SIG-M5 (cell line): ENCODE measurements around the gene EXOC1.
"Not testable (repeated sequence)": the region's sequence is repeated elsewhere in the genome, so short reads cannot be mapped to it uniquely, and the experiment has no call there.

Source experiments
- DNase-seq: peaks from one replicate; lab custom pipeline; 2025; lab: John Stamatoyannopoulos, UW

Gene EXOC1, protein sequence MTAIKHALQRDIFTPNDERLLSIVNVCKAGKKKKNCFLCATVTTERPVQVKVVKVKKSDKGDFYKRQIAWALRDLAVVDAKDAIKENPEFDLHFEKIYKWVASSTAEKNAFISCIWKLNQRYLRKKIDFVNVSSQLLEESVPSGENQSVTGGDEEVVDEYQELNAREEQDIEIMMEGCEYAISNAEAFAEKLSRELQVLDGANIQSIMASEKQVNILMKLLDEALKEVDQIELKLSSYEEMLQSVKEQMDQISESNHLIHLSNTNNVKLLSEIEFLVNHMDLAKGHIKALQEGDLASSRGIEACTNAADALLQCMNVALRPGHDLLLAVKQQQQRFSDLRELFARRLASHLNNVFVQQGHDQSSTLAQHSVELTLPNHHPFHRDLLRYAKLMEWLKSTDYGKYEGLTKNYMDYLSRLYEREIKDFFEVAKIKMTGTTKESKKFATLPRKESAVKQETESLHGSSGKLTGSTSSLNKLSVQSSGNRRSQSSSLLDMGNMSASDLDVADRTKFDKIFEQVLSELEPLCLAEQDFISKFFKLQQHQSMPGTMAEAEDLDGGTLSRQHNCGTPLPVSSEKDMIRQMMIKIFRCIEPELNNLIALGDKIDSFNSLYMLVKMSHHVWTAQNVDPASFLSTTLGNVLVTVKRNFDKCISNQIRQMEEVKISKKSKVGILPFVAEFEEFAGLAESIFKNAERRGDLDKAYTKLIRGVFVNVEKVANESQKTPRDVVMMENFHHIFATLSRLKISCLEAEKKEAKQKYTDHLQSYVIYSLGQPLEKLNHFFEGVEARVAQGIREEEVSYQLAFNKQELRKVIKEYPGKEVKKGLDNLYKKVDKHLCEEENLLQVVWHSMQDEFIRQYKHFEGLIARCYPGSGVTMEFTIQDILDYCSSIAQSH

DNA sequence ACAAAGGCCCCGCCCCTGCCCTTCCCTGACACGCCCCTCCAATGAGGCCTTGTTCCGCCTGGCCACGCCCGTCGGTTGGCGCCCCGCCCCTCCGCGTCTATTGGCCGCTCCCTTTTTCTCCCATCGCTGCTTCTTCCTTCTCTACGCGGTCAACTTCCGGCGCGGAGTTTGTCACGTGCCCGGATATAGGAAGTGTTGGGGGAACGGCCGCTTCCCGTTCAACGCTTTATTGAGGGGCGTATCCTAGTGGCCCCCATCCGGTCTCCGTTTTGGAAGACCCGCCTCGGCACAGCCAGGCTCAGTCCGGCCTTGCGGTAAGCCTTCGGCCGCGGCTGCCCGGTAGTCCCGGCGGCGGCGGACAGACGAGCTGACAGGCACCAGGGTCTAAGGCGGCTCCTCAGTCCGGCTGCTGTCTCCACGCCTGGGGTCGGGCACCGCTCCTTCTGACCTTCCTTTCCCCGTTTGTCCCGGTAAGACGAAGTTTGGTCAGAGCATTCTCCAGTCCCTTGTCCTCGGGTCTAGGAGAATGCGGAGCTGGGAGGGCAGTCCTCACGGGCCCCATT lies at the start of gene EXOC1:
EXOC1 (plus strand) TSS at position 165 of the 563 bp plus-strand sequence. CDS start 4,676 bp downstream, outside the sequence.
- peak; percentile 68 for DNase-seq

DNA sequence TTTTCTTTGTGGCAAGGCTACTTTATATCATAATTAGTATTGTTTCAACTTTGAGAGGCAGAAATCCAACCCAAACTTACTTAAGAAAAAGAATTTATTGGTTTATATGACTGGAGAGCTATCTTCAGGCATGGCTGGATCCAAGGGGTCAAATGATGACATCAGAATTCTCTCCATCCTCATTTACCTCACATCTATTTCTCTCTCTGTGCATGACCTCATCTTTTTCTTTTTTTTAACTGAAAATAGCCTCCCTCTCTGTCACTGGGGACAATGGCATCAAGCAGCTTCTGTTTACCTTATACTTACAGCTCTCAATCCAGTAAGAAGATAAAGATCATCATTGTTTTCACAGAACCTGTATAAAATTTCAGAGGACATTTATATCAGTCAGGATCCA lies 45.9 kb upstream of the EXOC1 start:
- DNase-seq, result no peak

DNA sequence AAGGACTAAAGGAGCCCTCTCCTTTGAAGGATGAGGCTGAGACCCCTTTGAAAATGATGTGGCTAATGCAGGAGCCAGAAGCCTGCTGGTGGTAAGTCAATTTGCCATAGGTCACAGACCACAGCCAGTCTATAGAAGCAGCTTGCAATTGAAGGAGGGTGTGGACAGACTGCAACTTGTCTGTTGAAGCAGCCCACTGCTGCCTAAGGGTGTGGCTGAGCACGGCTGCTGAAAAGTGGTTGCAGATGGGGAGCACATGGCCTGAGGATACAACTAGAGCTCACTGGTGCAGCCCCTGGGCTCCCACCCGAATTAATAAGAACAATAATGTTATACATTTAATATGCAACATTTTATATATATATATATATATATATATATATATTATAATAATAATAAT lies 45.3 kb upstream of the EXOC1 start:
- DNase-seq, result no peak

DNA sequence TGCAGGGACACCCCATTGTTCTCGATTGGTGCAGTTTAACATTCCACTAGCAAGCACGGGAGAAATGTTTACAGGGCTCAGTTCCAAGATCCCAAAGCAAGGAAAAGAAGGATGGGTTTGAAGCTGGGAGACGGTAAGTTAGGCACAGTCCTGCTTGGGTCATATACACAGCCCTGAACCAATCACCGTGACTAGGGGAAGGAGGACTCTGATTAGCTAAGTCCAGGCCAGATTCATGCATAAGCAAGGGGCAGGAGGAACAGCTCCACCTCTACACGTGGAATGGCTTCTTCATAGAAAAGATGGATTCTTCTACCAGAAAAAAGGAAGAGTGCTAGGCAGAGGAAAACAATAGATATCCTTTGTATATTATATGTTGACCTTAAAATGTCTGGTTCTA lies 44.8 kb upstream of the EXOC1 start:
- DNase-seq, result no peak

DNA sequence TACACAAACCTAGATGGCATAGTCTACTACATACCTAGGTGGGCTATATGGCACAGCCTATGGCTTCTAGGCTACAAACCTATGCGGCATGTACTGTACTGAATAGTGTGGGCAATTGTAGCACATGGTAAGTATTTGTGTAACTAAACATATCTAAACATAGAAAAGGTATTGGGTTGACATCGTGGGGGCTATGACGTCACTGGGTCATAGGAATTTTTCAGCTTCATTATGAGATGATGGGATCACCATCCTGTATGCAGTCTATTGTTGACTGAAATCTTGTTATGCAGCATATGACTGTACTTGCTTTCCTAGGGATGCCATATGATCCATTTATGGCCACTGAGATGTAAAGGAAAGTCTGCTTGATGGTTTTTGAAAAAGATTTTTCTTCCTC lies 35.8 kb upstream of the EXOC1 start:
- no peak for DNase-seq

DNA sequence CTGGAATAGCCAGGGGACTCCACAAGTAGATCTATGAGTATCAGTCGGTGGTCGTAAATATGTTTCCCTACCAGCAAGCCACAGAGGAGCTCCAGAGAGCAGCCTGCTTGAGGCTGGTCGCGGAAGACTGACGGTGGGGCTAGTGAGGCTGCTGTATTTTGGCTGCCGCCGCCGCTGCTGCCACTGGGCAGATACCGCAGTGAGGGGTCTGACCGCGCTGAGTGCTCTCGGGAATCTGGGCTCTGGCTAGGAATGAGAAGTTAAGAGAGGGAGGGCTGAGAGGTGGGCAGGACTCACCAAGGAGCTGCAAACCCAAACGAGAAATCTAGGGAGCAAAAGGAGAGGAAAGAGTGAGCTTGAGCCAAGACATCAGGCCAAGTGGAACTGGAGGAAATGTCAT lies 33.8 kb upstream of the EXOC1 start, which contains the start of gene EXOC1L:
EXOC1L (plus strand) TSS at position 157 of the 400 bp plus-strand sequence; CDS start at position 394, 237 bp downstream.
- no peak for DNase-seq

DNA sequence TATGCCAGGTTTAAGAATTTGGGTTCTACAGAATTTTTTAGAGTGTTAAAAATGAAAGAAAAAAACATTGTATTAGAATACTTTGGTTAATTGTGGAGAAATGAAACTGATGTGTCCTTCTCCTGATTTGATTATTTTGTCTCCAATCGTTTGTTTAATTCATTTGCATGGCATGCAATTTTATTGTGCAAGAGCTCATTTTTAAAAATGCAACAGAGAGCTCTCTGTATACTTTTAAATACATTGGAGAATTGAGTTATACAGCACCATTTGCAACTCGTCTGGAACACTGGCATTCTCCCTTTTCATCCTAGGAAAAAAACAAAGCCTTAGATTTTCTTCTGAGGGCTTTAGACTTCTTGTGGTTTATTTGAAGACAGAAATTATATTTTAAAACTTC lies 33.2 kb upstream of the EXOC1 start:
- no peak for DNase-seq

DNA sequence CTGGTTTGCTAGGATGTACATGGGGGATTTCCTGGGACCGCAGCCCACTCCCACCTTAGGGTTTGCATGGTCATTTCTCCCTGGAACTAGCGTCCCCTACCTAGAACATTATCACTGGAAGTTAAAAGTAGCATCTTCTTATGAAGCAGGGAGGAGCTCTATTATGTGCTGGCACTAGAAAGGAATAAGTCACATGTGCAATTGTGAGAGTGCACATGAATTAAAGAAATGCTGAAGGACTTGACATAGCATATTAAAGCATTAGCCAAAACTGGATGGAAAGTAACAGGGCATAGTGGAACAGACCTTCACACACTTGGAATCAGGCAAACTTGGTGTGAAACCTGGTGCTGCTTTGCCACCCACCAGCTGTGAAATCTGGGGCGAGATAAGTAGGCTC lies 31.1 kb upstream of the EXOC1 start:
- no peak for DNase-seq

DNA sequence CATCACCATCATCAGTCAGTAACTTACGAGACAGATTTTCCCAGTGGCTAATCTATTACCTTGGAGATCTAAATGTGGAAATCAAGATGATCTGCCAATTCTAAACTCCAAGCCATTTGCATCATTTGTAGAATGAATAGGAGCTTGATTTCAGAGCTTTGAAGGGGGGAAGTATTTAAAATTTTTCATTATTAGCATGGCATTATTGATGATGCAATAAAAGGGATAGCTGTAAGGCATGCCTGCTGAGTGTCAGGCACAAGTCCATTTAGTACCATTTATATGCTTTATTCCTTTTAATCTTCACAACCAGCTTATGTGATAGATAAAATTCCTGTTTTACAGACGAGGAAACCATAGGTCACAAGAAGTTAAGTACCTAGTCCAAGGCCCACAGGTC lies 28.6 kb upstream of the EXOC1 start:
- DNase-seq, result no peak

DNA sequence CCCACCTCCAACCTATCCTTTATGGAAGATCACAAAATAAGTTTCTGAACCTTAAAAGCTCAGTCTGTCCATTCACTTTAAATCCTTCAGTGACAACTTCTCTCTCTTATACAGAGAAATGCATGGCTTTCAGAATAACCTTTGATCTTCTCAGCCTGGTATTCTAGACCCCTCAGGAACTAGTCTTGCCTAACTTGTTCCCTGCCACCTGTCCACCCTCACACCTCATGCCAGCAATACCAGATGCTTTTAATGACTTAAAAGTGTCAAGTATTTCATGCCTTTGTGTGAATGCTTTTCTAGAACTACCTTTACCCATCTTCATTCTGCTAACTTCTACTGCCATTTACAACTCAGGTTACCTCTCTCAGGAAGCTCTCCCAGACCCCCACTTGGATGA lies 26.5 kb upstream of the EXOC1 start:
- no peak for DNase-seq

DNA sequence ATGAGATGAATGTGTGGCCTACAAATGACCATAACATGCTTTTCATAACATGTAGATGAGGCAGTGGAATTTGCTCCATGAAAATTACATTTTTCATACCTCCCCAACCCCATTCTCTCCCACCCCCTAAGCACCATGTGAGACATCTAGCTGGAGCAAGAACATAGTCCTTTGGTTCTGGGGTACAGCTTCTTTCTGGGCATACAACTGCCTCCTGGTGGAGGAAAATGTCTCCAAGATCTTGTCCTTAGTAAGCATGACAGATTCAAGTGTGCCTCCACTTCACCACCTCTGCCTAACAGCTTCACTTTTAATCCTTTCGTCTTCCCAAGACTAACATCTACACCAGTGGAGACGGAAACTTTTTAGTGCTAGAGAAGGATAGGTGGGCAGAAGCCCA lies 25.9 kb upstream of the EXOC1 start:
- DNase-seq, result no peak

DNA sequence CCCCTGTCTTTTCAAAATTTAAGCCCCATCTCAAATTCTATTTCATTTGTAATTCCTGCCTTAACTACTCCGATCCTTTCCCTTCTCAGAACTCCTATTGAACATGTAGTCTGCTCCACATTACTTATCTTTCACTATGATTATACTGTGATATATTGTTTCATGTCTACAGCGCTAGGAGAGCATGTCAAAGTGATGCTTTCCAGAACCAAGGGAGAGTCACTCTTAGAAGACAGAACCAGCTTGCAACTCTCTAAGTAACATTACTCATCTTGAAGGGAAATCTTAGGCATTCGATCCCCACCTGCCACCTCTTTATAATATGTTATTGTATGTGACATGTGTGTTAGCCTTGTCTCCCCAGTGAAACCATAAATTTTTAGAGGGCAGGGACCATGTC lies 23.4 kb upstream of the EXOC1 start:
- DNase-seq, result no peak

DNA sequence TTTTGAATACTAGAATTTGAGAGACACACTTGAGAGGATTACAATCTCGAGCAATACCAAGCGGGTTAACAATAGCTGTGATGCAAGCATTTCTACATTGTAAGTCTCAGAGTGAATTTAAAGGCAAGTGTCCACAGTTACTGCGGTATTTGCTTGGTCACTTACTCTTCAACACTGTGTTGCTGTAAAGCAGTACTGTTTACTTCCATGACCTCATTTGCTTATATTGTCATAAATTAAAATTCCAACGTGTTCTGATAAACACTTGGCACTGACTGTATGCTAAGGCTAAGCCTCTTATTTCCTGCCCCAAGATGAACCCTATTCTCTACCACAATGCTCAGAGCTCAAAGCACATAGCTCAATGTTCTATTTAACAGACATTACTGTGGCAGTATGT lies 22.7 kb upstream of the EXOC1 start:
- no peak for DNase-seq

DNA sequence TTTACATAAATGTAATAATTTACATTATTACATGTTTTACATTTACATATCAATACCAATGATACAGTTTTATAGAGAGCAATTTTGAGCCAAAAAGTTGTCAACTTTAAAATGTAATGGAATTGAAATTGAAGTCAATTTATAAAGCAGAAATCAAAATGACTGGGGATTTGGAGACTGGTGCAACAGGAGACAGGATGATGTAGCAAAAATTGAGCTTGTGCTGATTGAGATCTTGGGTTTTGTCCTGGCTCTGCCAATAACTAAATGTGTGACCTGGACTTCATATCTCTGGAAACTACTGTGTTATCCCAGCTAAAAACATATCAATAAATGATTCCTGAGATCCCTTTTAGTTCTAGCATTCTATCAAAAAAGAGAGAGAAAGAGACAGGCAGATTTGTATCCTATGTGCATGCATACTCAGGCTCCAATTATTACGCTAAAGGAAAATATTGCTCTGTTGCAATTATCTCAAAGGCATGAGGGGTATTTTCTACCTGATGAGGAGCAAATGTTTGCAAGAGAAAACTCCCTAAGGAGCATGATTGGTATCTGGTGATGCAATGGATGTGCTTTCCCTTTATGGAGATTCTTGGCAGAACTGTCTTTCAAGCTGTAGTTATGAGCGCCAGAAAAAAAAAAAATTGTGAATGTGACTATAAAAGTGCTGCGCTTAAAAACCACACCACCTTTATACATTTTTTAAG lies 19.2 kb upstream of the EXOC1 start:
- no peak for DNase-seq

DNA sequence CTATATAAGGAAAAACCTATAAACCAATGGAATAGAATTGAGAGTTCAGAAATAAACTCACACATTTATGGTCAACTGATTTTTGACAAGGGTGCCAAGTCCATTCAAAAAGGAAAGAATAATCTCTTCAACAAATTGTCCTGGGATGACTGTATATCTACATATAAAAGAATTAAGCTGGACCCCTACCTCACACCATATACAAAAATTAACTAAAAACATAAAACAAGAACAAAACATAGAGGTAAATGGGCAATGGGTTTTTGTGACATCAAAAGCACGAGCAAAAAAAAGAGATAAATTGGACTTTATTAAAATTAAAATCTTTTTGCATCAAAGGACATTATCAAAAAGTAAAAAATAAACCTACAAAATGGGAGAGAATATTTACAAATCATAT lies 15.5 kb upstream of the EXOC1 start:
- DNase-seq, result no peak

DNA sequence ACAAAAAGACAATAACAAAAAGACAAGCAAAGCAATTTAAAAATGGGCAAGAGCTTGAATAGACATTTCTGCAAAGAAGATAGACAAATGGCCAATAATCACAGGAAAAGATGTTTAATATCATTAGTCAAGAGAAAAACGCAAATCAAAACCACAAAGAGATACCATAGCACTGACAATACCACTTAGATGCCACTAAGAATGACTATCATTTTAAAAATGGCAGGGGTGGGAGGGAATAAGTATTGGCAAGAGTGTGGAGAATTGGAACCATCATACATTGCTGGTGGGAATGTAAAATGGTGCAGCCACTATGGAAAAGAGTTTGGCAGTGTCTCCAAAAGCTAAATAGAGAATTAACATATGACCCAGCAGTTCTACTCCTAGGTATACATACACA lies 15.1 kb upstream of the EXOC1 start:
- no peak for DNase-seq

DNA sequence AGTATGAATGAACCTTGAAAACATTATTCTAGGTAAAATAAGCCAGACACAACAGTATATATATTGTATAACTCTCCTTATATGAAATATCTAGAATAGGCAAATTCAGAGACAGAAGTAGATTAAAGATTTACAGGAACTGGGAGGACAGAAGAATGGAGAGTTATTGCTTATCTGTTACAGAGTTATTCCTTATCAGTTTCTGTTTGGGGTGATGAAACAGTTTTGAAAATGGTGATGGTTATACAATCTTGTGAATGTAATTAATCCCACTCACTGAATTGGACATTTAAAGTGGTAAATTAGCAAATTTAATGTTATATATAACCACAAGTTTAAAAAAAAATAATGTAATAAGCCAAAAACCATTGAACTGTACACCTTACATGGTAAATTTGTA lies 14.5 kb upstream of the EXOC1 start:
- no peak for DNase-seq

DNA sequence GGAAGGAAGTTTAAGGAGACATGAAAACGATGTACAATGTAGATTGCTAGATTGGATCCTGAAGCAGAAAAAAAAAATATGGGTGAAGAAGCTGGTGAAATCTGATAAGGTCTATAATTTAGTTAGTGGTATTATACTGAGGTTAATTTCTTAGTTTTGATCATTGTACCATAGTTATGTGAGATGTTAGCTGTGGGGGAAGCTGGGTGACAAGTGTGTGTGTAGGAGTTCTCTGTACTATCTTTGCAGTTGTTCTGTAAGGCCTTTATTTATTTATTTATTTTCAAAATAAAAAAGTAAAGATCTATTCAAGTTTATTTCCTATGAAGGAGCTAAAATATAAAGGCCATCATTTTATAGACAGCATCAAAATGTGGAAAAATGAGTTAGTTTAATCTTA lies 12.5 kb upstream of the EXOC1 start:
- DNase-seq, result no peak

DNA sequence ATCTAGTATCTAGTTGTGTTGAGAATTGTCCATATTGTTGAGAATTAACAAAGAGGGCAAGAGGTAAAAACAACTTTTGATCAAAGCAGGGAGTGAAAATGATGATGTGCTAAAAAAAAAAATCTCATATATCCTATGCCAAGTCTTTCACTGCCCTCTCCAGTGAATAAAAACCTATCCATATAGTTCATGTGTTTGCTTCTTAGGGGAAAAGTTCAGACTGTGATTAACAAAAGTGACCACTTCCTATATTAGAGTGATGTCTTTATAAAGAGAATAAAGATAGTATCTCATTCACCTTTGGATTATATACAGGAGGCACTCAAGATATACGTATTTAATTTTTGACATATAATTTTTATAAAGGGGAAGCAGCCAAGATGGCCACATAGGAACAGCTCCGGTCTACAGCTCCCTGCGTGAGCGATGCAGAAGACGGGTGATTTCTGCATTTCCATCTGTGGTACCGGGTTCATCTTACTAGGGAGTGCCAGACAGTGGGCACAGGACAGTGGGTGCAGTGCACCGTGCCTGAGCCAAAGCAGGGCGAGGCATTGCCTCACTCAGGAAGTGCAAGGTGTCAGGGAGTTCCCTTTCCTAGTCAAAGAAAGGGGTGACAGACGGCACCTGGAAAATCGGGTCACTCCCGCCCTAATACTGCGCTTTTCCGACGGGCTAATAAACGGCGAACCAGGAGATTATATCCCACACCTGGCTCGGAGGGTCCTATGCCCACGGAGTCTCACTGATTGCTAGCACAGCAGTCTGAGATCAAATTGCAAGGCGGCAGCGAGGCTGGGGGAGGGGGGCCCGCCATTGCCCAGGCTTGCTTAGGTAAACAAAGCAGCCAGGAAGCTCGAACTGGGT lies 11.8 kb upstream of the EXOC1 start:
- not testable (repeated sequence) for DNase-seq

DNA sequence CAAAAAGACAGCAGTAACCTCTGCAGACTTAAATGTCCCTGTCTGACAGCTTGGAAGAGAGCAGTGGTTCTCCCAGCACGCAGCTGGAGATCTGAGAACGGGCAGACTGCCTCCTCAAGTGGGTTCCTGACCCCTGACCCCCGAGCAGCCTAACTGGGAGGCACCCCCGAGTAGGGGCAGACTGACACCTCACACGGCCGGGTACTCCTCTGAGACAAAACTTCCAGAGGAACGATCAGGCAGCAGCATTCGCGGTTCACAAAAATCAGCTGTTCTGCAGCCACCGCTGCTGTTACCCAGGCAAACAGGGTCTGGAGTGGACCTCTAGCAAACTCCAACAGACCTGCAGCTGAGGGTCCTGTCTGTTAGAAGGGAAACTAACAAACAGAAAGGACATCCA lies 11.1 kb upstream of the EXOC1 start:
- not testable (repeated sequence) for DNase-seq

DNA sequence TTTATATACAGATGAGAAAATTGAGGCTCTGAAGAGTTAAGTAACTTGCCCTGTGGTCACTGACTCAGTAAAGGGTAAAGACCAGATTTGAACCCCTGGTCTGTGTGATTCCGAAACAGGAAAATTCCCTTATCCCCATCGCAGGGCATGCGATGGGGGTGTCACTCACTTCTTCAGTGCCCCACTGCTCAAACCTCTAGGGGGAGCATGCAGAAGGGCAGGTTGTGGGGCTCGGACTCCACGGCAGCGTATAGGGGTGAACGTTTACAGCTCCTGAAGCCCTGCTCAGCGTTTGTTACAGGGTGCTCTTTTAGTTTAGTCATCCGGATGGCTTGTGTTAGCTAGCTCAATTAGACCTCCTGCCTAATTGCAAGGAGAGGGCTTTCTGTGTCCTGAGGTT lies 3.7 kb upstream of the EXOC1 start:
- no peak for DNase-seq
